AG10803 (cell line): ENCODE data around the gene HCFC2.

Source experiments
- DNase-seq: peaks from one replicate; pipeline ENCODE4 v3.0.0; 2010; ENCODE audit warnings: low read depth
- H3K4me3 ChIP-seq: 2 replicates; pipeline ENCODE4 v1.5.1; 2011; ENCODE audit warnings: mild to moderate bottlenecking, low read length, control low read depth
- TF ChIP-seq, protein P1 (sequence below): conservative IDR thresholded peaks from 2 replicates; pipeline ENCODE4 v1.5.1; 2011; ENCODE audit warnings: mild to moderate bottlenecking, low read length, control low read depth, inconsistent platforms

HCFC2 gene

DNA sequence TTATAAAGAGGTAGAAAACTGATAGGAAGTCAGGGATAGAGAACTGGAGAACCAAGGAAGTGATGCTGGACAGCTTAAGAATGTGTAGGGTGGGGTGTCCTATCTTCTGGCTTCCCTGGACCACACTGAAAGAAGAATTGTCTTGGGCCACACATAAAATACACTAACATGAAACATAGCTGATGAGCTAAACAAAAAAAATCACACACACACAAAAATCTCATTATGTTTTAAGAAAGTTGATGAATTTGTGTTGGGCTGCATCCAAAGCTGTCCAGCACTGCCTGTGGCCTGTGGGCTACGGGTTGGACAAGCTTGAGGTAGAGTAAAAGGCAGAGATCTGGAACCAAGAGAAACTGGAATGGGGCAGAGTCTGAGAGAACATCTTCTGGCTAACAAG lies 21.8 kb upstream of the HCFC2 start:
- TF ChIP-seq, protein P1, sequence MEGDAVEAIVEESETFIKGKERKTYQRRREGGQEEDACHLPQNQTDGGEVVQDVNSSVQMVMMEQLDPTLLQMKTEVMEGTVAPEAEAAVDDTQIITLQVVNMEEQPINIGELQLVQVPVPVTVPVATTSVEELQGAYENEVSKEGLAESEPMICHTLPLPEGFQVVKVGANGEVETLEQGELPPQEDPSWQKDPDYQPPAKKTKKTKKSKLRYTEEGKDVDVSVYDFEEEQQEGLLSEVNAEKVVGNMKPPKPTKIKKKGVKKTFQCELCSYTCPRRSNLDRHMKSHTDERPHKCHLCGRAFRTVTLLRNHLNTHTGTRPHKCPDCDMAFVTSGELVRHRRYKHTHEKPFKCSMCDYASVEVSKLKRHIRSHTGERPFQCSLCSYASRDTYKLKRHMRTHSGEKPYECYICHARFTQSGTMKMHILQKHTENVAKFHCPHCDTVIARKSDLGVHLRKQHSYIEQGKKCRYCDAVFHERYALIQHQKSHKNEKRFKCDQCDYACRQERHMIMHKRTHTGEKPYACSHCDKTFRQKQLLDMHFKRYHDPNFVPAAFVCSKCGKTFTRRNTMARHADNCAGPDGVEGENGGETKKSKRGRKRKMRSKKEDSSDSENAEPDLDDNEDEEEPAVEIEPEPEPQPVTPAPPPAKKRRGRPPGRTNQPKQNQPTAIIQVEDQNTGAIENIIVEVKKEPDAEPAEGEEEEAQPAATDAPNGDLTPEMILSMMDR, result no peak
- DNase-seq, result no peak
- H3K4me3 ChIP-seq, result no peak overlapping the region

DNA sequence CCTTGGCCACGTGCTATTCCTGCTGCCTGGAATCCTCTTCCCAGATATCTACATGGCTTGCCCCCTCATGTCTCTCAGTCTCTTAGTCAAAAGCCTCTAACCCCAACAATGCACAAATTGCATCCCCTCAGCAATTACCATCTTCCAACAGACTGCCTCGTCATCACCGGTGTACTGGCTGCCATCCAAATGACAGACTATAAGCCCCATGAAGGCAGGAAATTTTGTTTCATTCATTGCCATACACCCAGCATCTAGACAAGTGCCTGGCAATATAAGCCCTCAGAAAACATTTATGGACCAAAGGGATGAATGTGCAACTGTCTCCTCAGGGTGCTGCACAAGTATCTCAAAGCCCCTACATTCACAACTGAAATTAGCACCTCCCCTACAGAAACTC lies 20.2 kb upstream of the HCFC2 start:
- DNase-seq, result no peak
- no peak overlapping the region for H3K4me3 ChIP-seq
- TF ChIP-seq, protein P1, result no peak

DNA sequence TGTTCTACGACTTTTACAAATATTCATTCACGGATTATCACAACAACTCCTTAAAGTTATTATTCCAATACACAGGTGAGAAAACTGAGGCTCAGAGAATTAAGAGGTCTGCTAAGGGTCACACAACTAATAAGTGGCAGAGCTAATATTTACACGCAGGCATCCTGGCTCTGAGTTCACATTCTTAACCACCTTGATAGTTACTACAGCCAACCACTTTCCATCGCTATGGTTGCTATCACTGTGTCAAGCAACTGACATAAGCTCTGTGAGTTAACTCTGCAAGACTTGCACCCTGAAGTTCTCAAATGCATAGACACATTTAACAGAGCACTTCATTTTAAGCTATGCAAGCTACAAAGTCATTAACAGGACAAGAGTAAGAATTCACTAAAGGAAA lies 18.0 kb upstream of the HCFC2 start:
- no peak overlapping the region for H3K4me3 ChIP-seq
- no peak for DNase-seq
- TF ChIP-seq, protein P1, result no peak

DNA sequence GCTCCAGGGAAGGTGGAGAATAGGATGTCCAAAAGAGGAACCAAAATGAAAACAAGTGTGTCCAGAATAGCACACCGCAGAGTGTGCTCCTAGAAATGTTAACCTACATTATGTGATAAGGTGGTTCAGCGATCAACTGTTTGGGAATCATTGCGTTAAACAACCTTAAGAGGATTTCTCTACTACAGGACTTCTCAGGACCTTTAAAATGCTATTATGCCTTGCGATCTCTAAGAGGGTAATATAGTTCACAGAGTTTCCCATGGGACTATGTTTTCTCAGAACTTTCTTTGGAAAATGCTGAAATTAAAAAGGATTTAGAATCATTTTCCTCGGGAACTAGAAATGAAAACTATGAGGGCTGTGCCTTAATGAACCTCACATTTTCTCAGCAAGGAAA lies 16.2 kb upstream of the HCFC2 start:
- DNase-seq, result no peak
- H3K4me3 ChIP-seq, result peak overlapping the region; percentile 73
- TF ChIP-seq, protein P1, result no peak

DNA sequence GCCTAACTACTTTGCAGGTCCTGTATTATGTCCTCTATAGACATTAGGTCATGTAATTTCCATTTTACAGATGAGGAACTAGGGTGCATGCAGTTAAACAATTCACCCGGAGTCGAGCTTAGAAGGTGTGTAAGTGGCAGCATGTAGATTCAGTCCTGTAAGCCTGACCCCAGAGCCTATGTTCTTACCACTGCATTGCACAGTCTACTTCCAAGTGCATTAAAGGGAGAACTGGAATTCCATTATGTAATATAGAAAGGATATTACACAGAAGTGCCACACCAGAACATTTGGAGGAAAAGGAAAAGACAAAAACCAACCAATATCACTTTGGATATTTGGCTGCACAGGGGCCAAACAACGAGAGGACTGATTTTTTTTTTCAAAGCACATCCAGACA lies 15.5 kb upstream of the HCFC2 start:
- peak overlapping the region; percentile 73 for H3K4me3 ChIP-seq
- TF ChIP-seq, protein P1, result no peak
- DNase-seq, result peak; percentile 51

DNA sequence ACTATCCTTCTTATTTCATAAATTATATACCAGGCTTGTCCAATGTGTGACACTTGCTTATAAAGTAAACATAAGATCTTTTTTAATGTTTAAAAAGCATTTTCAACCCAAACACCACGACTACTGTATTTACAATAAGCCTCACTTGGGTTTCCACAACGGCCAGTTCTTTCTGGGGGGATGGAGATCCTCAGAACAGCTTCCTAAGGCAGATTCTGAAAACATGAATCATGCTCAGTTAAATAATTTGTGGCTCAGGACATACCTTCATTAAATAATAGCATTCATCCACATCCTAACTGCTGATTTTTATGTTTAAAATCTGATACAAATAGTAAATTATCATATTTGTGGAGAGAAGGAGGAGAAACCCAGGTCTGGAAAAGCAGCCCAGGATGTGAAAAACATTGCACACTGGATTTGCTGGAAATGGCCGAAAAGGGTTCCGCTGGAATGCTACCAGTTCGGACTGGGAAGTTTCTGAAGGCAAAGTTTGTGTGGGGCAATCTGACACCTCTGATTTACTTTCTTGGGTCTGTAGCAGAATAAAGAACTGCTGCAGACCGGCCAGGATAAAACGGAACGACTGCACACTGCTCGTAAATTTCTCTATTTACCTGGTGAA lies 14.9 kb upstream of the HCFC2 start:
- H3K4me3 ChIP-seq, result peak overlapping the region; percentile 73
- peak; percentile 66 for DNase-seq
- TF ChIP-seq, protein P1, result no peak

DNA sequence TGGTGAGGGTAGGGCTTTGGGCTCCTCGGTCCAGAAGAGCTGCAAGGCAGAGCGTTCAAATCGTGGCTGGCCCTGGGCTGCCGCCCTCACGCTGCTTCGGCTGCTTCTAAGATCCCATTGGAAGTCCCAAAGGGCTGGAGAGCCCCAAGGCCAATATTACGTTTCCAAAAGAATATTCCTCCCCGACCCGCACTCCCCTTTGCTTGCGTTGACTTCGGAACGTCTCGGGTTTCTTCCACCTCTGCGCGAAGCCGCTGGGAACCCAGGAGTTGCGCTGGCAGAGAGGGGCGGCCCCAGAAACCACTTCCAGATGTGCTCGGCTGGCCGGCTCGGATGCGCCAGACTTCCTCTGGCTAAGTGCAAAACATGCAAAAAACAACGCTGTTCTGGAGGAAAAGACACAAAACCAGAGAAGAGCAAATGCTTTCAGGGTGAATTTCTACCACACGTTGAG lies 14.4 kb upstream of the HCFC2 start, which contains the start of gene GLT8D2:
GLT8D2 (minus strand) TSS at position 285 of the 454 bp plus-strand sequence. CDS start 30,539 bp downstream, outside the sequence.
- DNase-seq, result peak; percentile 85
- TF ChIP-seq, protein P1, result no peak
- peak within 1 kb of the TSS; percentile 73 for H3K4me3 ChIP-seq
